ENCODE measurements around the gene KCNE5.

DNA sequence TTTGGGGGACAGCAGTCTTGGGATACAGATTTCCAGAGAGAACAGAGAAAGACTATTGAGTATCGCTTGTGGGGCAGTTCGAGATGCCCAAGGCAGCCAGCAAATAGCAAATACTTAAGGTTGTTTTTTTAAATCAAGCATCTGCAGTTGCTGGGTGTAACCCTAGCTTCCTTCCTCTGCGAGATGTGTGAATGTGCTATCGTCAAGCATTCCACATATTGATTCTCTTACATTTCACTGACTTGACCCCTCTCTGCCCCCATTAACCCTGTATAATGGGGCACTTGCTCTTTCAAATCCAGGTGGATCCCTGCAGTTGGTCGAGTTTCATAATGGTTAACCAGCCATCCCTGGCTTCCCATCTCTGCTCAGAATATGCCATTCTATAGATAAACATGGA is 23.5 kb downstream of the KCNE5 start:
- TF ChIP-seq, protein P1, sequence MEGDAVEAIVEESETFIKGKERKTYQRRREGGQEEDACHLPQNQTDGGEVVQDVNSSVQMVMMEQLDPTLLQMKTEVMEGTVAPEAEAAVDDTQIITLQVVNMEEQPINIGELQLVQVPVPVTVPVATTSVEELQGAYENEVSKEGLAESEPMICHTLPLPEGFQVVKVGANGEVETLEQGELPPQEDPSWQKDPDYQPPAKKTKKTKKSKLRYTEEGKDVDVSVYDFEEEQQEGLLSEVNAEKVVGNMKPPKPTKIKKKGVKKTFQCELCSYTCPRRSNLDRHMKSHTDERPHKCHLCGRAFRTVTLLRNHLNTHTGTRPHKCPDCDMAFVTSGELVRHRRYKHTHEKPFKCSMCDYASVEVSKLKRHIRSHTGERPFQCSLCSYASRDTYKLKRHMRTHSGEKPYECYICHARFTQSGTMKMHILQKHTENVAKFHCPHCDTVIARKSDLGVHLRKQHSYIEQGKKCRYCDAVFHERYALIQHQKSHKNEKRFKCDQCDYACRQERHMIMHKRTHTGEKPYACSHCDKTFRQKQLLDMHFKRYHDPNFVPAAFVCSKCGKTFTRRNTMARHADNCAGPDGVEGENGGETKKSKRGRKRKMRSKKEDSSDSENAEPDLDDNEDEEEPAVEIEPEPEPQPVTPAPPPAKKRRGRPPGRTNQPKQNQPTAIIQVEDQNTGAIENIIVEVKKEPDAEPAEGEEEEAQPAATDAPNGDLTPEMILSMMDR (conservative IDR thresholded peaks at IDR 0.05; ENCODE audit: low read depth, low read length): no peak
- TF ChIP-seq EZH2 (IDR thresholded peaks at IDR 0.05; ENCODE audit: borderline replicate concordance, low read depth, low read length, poor library complexity, severe bottlenecking): no peak

Data from A673 (cell line).